ENCODE measurements around the gene NAV2.

NAV2 gene

GRCh38 chr11:19768197-19768596 lies 55.6 kb downstream of the NAV2 start:
- Mint-ChIP-seq H3K4me1 (no peaks in the 10 kb centered on the region), H3K9me3 (no peaks in the 10 kb centered on the region), H3K4me3 (no peak overlapping the region), H3K27ac (no peak overlapping the region), H3K36me3 (no peaks in the 10 kb centered on the region)
- DNase-seq (ENCODE audit: low spot score in 2 of 2) (no peak), ATAC-seq (no peak)

DNA sequence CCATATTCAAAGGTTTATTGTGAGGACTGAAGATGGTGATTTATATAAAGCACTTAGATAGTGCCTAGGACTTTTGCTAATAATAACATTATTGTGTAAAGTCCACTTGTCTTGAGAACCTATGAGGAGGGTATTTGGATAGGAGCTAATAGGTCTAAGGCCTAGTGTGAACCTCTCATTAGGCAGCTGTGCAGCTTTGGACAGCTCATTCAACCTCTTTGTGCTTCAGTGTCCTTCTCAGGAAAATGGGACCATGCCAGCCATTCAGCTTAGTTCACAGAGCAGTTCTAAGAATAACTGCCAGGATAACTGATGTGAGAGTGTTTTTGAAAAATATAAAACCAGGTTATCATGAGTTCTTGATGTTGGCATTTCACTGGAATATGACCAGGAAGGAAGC lies 56.2 kb downstream of the NAV2 start:
- Mint-ChIP-seq H3K27ac (no peak overlapping the region), H3K4me1 (no peaks in the 10 kb centered on the region), H3K4me3 (no peak overlapping the region), H3K9me3 (no peaks in the 10 kb centered on the region), H3K36me3 (no peaks in the 10 kb centered on the region)
- DNase-seq (ENCODE audit: low spot score in 2 of 2): no peak
- no peak for ATAC-seq

GRCh38 chr11:19769820-19770219 lies 57.2 kb downstream of the NAV2 start:
- H3K4me3 Mint-ChIP-seq: no peak overlapping the region
- H3K4me1 Mint-ChIP-seq: no peaks in the 10 kb centered on the region
- ATAC-seq (no peak), DNase-seq (ENCODE audit: low spot score in 2 of 2) (no peak)
- H3K36me3 Mint-ChIP-seq: no peaks in the 10 kb centered on the region
- no peaks in the 10 kb centered on the region for H3K9me3 Mint-ChIP-seq
- H3K27ac Mint-ChIP-seq: no peak overlapping the region

DNA sequence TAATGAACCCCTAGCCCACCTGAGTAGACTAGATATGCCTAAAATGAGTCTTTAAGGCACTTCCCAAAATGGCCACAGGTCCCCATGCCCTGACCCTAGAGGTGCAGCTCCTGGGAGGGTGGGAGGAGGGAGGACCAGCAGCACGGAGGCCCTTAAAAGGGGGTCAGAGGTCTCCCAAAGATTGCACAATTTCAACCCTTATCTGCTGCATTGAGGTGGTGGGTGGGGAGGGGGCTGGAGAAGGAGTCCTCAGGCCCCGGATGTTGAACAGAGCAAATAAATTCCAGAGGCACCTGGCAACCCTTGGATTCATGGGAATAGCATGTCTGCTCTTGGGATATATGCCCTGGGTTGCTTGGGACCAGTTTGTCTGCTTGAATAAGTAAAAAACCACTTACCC lies 57.6 kb downstream of the NAV2 start:
- H3K9me3 Mint-ChIP-seq: no peaks in the 10 kb centered on the region
- no peak overlapping the region for H3K27ac Mint-ChIP-seq
- no peak overlapping the region for H3K4me3 Mint-ChIP-seq
- no peak for ATAC-seq
- H3K4me1 Mint-ChIP-seq: no peaks in the 10 kb centered on the region
- no peaks in the 10 kb centered on the region for H3K36me3 Mint-ChIP-seq
- no peak for DNase-seq (ENCODE audit: low spot score in 2 of 2)

DNA sequence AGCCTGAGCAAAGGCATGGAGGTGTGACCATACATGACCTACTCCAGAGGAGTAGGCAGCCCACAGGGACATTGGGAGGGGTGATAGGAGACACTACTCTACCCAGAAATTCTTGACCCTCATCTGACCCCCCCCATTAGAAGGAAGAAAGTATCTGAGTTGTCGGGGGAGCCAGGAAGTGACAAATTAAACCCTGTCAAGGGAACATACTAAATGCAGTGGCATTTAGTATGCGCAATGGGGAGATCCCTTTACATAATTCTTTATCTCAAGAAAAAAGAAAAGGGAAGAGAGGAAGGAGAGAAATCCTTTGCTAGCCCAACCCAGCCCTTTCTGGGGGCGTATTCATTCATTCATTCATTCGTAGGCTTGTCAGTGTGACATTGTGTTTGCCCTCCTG lies 58.8 kb downstream of the NAV2 start:
- no peak for DNase-seq (ENCODE audit: low spot score in 2 of 2)
- H3K9me3 Mint-ChIP-seq: no peaks in the 10 kb centered on the region
- ATAC-seq: no peak
- H3K4me1 Mint-ChIP-seq: peaks cover 6% of the 10 kb centered on the region
- no peak overlapping the region for H3K27ac Mint-ChIP-seq
- H3K36me3 Mint-ChIP-seq: no peaks in the 10 kb centered on the region
- H3K4me3 Mint-ChIP-seq: no peak overlapping the region

- Mint-ChIP-seq H3K36me3 (no peaks in the 10 kb centered on the region), H3K27ac (no peak overlapping the region), H3K4me3 (no peak overlapping the region), H3K4me1 (peaks cover 8% of the 10 kb centered on the region), H3K9me3 (no peaks in the 10 kb centered on the region)
- no peak for ATAC-seq
- DNase-seq (ENCODE audit: low spot score in 2 of 2): no peak
These were observed 59.8 kb downstream of the NAV2 start for GRCh38 chr11:19772480-19772879.

DNA sequence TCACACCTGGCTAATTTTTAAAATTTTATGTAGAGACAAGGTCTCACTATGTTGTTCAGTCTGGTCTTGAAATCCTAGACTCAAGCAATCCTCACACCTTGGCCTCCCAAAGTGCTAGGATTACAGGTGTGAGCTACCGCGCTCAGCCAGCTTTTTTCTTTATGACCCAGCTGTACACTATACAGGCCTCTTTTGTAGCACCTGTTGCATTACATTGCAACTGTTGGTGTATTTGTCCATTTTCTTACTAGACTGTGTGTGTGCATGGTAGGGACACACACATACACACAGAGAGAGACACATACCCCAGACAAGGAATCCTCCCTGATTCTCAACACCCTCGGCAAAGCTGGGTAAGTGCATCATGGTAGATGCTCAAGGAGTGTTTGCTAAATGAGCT lies 61.7 kb downstream of the NAV2 start:
- H3K9me3 Mint-ChIP-seq: no peaks in the 10 kb centered on the region
- ATAC-seq: no peak
- H3K4me3 Mint-ChIP-seq: no peak overlapping the region
- peaks cover 16% of the 10 kb centered on the region for H3K4me1 Mint-ChIP-seq
- DNase-seq (ENCODE audit: low spot score in 2 of 2): no peak
- no peaks in the 10 kb centered on the region for H3K36me3 Mint-ChIP-seq
- no peak overlapping the region for H3K27ac Mint-ChIP-seq

DNA sequence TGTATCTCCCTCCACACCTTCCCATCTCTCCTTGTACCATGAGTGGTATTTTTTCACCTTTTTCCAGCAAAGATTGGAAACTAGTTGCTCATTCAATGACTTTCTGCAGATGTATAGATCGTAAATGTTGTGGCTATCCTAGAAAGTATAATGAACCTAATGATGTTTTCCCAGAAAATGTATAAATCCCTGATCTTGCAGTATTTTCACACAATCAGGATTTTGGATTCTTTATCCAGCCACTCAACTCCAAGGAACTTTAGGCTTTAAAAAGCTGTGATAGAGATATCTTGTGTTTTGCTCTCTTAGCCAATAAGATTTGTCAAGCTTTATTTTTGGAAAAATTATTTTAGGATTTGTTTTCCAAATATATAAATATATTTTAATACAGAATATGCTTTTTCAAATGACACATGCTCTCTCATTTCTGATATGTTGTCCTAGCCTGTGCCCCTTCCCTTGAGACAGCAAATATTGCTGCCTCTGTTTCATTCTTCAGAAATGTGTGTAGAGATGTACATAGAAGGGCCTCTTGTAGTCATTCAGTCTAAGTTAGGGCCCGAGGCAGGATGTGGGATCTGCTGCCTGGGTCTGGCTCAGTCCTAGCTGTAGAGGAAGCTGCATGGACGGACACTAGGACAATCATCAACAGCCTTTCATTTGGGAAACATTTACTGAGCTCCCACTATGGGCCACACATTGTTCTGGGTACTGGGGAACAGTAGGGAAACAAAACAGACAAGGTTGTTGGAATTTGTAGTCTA lies 62.4 kb downstream of the NAV2 start:
- no peak overlapping the region for H3K27ac Mint-ChIP-seq
- DNase-seq (ENCODE audit: low spot score in 2 of 2): no peak
- H3K4me3 Mint-ChIP-seq: no peak overlapping the region
- H3K4me1 Mint-ChIP-seq: peaks cover 16% of the 10 kb centered on the region
- H3K36me3 Mint-ChIP-seq: no peaks in the 10 kb centered on the region
- ATAC-seq: no peak
- no peaks in the 10 kb centered on the region for H3K9me3 Mint-ChIP-seq

DNA sequence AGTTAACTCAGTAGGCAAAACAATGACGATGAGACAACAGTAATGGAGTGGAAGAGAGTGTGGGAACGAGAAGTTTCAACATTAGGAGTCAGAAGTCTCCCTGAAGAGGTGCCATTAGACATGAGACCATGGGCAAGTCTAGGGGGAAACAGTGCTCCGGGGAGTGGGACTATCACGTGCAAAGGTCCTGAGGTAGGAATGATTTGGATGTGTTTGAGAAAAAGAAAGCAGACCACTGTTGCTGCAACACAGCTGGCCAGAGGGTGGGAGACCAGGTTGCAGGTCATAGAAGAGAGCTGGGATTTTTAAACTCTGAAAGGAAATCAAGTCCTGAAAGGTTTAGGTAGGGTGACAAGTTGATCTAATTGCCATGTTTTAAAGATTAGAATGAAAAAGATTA lies 63.0 kb downstream of the NAV2 start:
- ATAC-seq (no peak), DNase-seq (ENCODE audit: low spot score in 2 of 2) (no peak)
- no peaks in the 10 kb centered on the region for H3K36me3 Mint-ChIP-seq
- no peak overlapping the region for H3K27ac Mint-ChIP-seq
- peaks cover 16% of the 10 kb centered on the region for H3K4me1 Mint-ChIP-seq
- no peaks in the 10 kb centered on the region for H3K9me3 Mint-ChIP-seq
- peak overlapping the region; percentile 57 for H3K4me3 Mint-ChIP-seq

GRCh38 chr11:19777039-19777376 lies 64.4 kb downstream of the NAV2 start:
- Mint-ChIP-seq H3K4me1 (peaks cover 16% of the 10 kb centered on the region), H3K4me3 (peak overlapping the region; percentile 57), H3K27ac (no peak overlapping the region), H3K36me3 (no peaks in the 10 kb centered on the region), H3K9me3 (no peaks in the 10 kb centered on the region)
- DNase-seq (ENCODE audit: low spot score in 2 of 2) (no peak), ATAC-seq (peak; percentile 22)

- H3K4me1 Mint-ChIP-seq: peaks cover 16% of the 10 kb centered on the region
- H3K4me3 Mint-ChIP-seq: peak overlapping the region; percentile 57
- no peak for DNase-seq (ENCODE audit: low spot score in 2 of 2)
- no peaks in the 10 kb centered on the region for H3K9me3 Mint-ChIP-seq
- H3K36me3 Mint-ChIP-seq: no peaks in the 10 kb centered on the region
- peak; percentile 74 for ATAC-seq
- no peak overlapping the region for H3K27ac Mint-ChIP-seq
These were observed 64.9 kb downstream of the NAV2 start for GRCh38 chr11:19777377-19778102.

DNA sequence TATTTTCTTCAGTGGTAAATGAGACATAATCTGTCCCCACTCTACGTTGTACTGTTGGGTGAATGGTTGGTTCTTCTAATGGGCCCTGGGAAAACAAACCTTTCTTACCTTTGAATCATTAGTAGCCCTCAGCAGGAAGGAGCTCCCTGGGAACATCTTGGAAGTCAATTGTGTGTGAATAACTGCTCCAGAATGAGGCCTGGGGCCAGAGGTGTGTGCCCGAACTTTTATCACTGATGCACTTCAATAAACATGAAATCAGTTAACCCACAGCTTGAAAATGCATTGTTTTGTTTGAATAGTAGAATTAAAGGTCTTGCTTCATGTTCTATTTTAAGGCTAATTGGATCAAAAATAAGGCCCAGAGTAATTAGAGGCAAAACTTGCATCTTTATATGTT lies 67.1 kb downstream of the NAV2 start:
- ATAC-seq: no peak
- no peak overlapping the region for H3K4me3 Mint-ChIP-seq

GRCh38 chr11:19781351-19781750 lies 68.7 kb downstream of the NAV2 start:
- H3K4me3 Mint-ChIP-seq: no peak overlapping the region
- H3K4me1 Mint-ChIP-seq: peaks cover 11% of the 10 kb centered on the region
- no peak for ATAC-seq
- no peak overlapping the region for H3K27ac Mint-ChIP-seq
- no peaks in the 10 kb centered on the region for H3K36me3 Mint-ChIP-seq
- DNase-seq (ENCODE audit: low spot score in 2 of 2): no peak
- H3K9me3 Mint-ChIP-seq: no peaks in the 10 kb centered on the region

More for the DNA sequence above, 67.1 kb downstream of the NAV2 start:
- Mint-ChIP-seq H3K4me1 (peaks cover 16% of the 10 kb centered on the region), H3K27ac (no peak overlapping the region), H3K36me3 (no peaks in the 10 kb centered on the region), H3K9me3 (no peaks in the 10 kb centered on the region)
- DNase-seq (ENCODE audit: low spot score in 2 of 2): no peak

DNA sequence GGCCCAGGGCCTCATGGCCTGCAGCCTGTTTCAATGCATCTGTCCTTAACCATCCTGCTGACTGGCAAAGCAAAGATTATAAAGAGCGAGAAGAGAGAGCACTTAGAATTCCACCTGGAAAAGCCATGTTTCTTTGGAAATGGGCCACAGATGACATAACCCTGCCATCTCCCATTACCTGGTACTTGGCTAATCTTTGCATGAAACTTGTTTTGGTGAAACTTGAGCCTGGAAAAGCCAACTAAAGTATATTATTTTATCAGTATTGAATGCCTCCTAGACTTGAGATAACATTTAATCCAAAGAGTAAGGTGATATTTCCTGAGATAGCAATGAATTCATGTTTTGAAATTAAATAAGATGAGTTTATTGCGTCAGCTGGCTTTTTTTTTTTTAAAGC lies 72.6 kb downstream of the NAV2 start:
- DNase-seq (ENCODE audit: low spot score in 2 of 2) (no peak), ATAC-seq (no peak)
- Mint-ChIP-seq H3K36me3 (no peaks in the 10 kb centered on the region), H3K27ac (no peak overlapping the region), H3K4me3 (no peak overlapping the region), H3K9me3 (no peaks in the 10 kb centered on the region), H3K4me1 (no peaks in the 10 kb centered on the region)

DNA sequence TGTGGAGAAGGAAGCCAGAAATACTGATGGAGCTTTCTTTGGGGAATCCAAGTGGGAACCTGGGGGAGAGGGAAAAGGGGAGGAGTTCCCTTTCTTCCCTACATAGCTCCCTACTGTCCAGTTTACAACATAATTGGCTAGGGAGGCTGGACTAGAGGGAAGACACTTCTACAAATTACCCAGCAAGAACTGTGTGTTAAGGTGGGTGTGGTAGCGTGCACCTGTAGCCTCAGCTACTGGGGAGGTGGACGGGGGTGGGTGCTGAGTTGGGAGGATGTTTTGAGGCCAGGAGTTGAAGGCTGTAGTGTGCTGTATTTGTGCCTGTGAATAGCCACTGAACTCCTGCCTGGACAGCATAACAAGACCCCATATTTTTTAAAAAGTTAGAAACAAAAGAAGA lies 74.0 kb downstream of the NAV2 start:
- Mint-ChIP-seq H3K27ac (no peak overlapping the region), H3K9me3 (no peaks in the 10 kb centered on the region), H3K4me3 (no peak overlapping the region), H3K36me3 (no peaks in the 10 kb centered on the region), H3K4me1 (no peaks in the 10 kb centered on the region)
- no peak for DNase-seq (ENCODE audit: low spot score in 2 of 2)
- no peak for ATAC-seq

- Mint-ChIP-seq H3K9me3 (no peaks in the 10 kb centered on the region), H3K4me3 (no peak overlapping the region), H3K4me1 (no peaks in the 10 kb centered on the region), H3K36me3 (no peaks in the 10 kb centered on the region), H3K27ac (no peak overlapping the region)
- ATAC-seq (no peak), DNase-seq (ENCODE audit: low spot score in 2 of 2) (no peak)
These were observed 75.8 kb downstream of the NAV2 start for GRCh38 chr11:19788435-19788834.
